ENCODE results near the gene JAG2. TPM values are rescaled to one million over a fixed set of nuclear protein-coding genes. Genes with fewer than 3 reads are reported as not detected.
A peak's percentile ranks its signal among the peaks of the same experiment; 100 is the strongest.

JAG2 gene
- total and polyA plus RNA-seq, 2 of the 4 experiments (the other 2 are of a cell fraction), result 0.18 to 0.58 TPM

GRCh38 chr14:105195051-105195450 lies 26.5 kb upstream of the JAG2 start:
- no TSS peak for BruUV-seq (replicated peaks)
- Histone ChIP-seq H4K5ac (ENCODE audit: low read depth, low read length) (no peak overlapping the region), H3K9me1 (ENCODE audit: insufficient read depth, low read length) (no peaks in the 10 kb centered on the region), H2AK9ac (replicated peaks; ENCODE audit: low read depth, low read length, poor library complexity) (no peak overlapping the region), H2BK120ac (ENCODE audit: low read depth, low read length) (no peak overlapping the region), H3K27me3 (ENCODE audit: control insufficient read depth, insufficient read depth, low read length) (peaks cover 41% of the 10 kb centered on the region), H3K79me1 (ENCODE audit: low read depth in 1 of 2, low read length in 2 of 2) (no peaks in the 10 kb centered on the region), H3K4me2 (ENCODE audit: low read depth, low read length) (no peak overlapping the region), H3K56ac (ENCODE audit: extremely low read depth, insufficient read depth, low read length) (no peak overlapping the region), H3K14ac (replicated peaks; ENCODE audit: low read depth, low read length) (no peak overlapping the region), H3K4ac (ENCODE audit: low read depth, low read length) (no peak overlapping the region), H4K91ac (ENCODE audit: insufficient read depth, low read depth, low read length) (no peak overlapping the region), H4K8ac (ENCODE audit: low read depth in 2 of 2, low read length in 2 of 2) (no peak overlapping the region), H3K18ac (ENCODE audit: low read depth, low read length) (no peak overlapping the region), H3K9me3 (ENCODE audit: control insufficient read depth, insufficient read depth, low read length) (no peaks in the 10 kb centered on the region), H2BK20ac (ENCODE audit: low read depth, low read length) (no peak overlapping the region), H2BK5ac (ENCODE audit: low read depth, low read length, poor library complexity, severe bottlenecking) (no peak overlapping the region), H3K4me1 (ENCODE audit: control insufficient read depth, insufficient read depth, low read length) (peaks cover 10% of the 10 kb centered on the region; the same call in 1 of the 2 replicates), H2AK5ac (ENCODE audit: low read depth, low read length) (no peak overlapping the region), H4K20me1 (ENCODE audit: insufficient read depth, low read length) (no peaks in the 10 kb centered on the region), H3K36me3 (ENCODE audit: control insufficient read depth, insufficient read depth, low read length) (no peaks in the 10 kb centered on the region), H3K9ac (ENCODE audit: low read depth, low read length) (no peak overlapping the region), H3K27ac (ENCODE audit: insufficient read depth, low read length) (no peak overlapping the region), H2AFZ (replicated peaks; ENCODE audit: low read length, poor library complexity) (peak overlapping the region; percentile 23), H3K23ac (ENCODE audit: low read depth, low read length) (no peak overlapping the region), H3K4me3 (ENCODE audit: insufficient read depth, low read depth, low read length) (no peak overlapping the region), H2BK15ac (ENCODE audit: low read depth, low read length) (no peak overlapping the region)
- dilution Hi-C loops (cut with HindIII; ENCODE audit: low sequenced_read_pairs, unreplicated experiment), result no loop called here
- intact Hi-C loops (cut with micrococcal nuclease), result no loop called here
- POLR2A ChIA-PET (ENCODE audit: unreplicated experiment), result no interaction called here
- no CpG with 5 or more reads among the region's 10 CpGs for WGBS, 2 experiments (ENCODE audit: extremely low coverage in 2 of 2, insufficient read length in 1 of 2)
- TF ChIP-seq POLR2A (IDR thresholded peaks at IDR 0.05; ENCODE audit: low read depth, low read length), result no peak
- no peak for TF ChIP-seq CTCF (conservative IDR thresholded peaks at IDR 0.05; ENCODE audit: low read depth, low read length)
- no peak for TF ChIP-seq CHD1 (IDR thresholded peaks at IDR 0.05; ENCODE audit: low read depth, low read length)
- TF ChIP-seq FOS (IDR thresholded peaks at IDR 0.05; ENCODE audit: low read depth, low read length), result no peak
- no peak for TF ChIP-seq CEBPB (IDR thresholded peaks at IDR 0.05; ENCODE audit: low read depth, low read length)
- TF ChIP-seq, protein P1, sequence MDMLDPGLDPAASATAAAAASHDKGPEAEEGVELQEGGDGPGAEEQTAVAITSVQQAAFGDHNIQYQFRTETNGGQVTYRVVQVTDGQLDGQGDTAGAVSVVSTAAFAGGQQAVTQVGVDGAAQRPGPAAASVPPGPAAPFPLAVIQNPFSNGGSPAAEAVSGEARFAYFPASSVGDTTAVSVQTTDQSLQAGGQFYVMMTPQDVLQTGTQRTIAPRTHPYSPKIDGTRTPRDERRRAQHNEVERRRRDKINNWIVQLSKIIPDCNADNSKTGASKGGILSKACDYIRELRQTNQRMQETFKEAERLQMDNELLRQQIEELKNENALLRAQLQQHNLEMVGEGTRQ (IDR thresholded peaks at IDR 0.05; ENCODE audit: low read depth, low read length), result no peak
- no peak for TF ChIP-seq SMC3 (IDR thresholded peaks at IDR 0.05; ENCODE audit: low read depth, low read length)
- TF ChIP-seq NFE2L2 (IDR thresholded peaks at IDR 0.05; ENCODE audit: low read depth, low read length), result no peak
- no peak for TF ChIP-seq RFX5 (IDR thresholded peaks at IDR 0.05; ENCODE audit: low read depth, low read length)
- no peak for TF ChIP-seq MAFK (IDR thresholded peaks at IDR 0.05; ENCODE audit: low read depth, low read length)
- ATAC-seq (ENCODE audit: low read depth), result no peak
- CTCF ChIA-PET, result interaction anchor here (1.0 kb wide), 1 partner anchor 157 kb away, joined by 3 read pairs; no protein-coding TSS in a partner anchor
- in situ Hi-C loops (cut with MboI; ENCODE audit: low sequenced_read_pairs), result no loop called here
- DNase-seq, result no peak

Data from IMR-90 (cell line).